ENCODE measurements around the gene BNC2.
A peak's percentile ranks its signal among the peaks of the same experiment; 100 is the strongest.

BNC2 gene

DNA sequence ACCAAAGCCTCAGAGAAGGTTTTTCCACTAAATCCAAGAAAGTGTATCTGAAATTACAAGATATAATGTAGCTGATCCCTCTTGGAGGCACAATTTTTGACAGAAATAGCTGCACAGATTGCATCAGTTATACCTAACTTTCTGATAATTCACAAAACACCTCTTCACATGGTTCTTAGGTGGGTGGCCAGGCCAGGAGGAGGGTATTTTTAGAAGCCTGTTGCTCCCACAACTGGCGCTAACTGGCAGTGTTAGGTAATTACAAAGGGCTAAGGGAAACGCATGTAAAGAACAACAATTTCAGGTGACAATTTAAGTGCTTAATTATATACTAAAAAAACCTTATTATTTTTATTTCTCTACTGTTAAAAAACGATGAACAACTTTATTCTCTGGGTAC, 247.9 kb downstream of the BNC2 start:
- intact Hi-C loops (cut with DNase I) = no loop called here

DNA sequence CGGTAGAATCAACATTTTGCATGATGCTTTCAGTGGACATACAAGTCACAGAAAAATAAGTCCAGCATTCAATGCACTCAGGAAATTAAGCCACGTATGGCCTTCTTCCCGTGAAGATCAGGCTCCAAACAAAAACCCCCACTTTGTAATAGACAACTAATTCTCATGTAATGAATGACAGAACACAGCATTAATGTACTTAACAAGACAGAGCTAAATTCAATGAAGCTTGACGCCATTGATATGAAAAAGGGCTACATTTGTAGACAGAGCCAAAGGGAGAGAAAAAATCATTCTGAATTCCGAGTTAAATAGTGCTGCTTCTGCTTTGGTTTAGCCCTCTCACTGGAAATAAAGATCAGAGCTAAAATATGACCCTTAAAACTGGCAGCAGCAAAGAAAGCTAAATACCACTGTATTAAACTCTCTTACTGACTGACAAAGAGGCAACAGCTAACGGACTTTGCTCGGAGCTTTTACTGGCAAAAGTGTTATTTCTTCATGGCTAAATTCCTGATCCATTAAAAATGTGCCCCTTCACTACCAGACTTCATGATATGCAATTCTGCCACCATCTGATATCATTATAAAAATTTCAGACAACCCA, 250.5 kb downstream of the BNC2 start:
- DNase-seq = no peak
- intact Hi-C loops (cut with DNase I) = no loop called here

More for the DNA sequence above, 247.9 kb downstream of the BNC2 start:
- DNase-seq = peak in 20 of 42 donors; percentile 4 to 68 (median 22)

DNA sequence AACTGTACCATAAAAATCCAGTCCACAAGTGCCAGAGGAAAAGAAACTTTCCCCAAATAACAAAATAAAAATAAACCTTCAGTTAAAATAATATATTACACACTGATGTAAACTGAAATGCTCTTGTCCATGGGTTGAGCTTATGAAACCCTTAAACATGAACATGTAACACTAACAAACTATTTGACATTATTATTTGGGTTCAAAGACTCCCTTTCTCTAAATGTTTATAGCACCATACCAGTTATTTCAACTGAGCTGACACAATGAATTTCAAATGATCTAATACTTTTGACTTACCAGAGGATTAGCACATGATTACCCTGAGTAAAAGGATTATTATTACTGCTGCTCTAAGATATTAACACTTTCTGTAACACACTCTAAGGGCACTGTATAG, 251.1 kb downstream of the BNC2 start:
- intact Hi-C loops (cut with DNase I) = no loop called here
- DNase-seq = no peak

DNA sequence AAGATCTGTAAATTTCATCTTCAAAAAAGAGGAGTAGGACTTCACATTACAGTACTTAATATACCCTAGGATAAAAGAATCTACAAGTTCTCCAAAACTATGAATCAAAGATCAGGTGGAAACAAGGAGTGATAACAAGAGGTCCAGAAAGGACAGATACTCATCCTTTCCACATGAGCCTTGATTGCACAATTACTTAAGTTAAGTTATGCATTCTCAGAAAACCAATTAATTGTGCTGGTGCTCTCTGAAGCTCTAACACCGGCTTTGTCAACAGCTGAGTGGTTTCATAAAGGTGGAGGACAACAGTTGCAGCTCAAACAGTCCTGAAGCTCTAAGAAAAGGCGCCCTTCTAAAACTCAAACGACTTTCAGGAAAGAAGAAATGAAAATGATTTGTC, 251.9 kb downstream of the BNC2 start:
- intact Hi-C loops (cut with DNase I) = no loop called here

DNA sequence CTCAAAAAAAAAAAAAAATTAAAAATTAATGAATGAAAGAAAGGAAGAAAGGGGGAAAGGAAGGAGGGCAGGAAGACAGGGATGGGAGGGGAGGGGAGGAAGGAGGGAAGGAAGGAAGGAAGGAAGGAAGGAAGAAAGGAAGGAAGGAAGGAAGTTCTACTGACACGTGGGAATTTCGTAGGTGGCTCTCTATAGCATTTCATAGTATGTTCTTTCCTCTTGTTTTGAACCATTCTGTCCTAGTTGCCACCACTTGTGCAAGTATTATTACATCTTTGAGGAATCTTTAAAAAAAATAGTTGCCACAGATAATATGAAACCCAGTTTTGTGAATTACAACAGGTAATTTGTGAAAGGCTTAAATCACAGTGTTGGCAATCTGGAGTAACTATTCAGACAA, 253.8 kb downstream of the BNC2 start:
- intact Hi-C loops (cut with DNase I) = no loop called here
- DNase-seq = no peak

More for the DNA sequence above, 251.9 kb downstream of the BNC2 start:
- DNase-seq = no peak

DNA sequence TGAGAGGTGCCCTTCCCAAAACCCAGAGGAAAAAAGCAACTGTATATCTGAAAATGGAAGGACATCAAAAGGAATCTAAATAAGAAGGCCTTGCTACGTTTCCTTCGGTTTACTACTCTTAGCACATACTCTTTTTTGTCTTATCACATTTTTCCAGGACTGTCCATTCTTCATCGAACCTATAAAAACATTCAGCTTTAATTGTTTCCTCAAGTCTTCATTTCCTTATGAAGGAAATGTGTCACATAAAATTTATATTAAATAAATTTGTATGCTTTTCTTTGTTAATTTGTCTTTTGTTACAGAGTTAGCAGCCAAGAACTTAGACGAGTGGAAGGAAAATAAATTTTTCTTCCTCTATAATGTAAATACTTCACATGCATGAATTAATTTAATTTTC, 255.0 kb downstream of the BNC2 start:
- DNase-seq = no peak
- intact Hi-C loops (cut with DNase I) = no loop called here

DNA sequence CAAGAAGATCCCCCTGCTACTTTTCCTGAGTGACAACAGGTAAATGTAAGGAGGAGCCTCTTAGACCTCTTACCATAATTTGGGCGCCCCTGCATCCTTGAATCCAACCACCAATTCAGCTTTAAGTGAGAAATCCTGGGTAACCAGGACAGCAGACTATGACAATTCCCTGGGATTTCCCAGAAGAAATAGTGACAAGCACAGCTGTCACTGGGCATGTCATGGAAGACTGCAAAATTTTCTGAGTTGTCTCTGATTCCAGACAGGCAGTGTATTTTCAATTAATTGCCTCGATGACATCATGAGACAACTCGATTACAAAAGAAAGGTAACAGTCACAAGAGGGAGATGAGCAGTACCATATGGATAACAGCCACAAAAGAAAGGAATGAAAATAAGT, 256.9 kb downstream of the BNC2 start:
- intact Hi-C loops (cut with DNase I) = no loop called here
- DNase-seq = no peak

DNA sequence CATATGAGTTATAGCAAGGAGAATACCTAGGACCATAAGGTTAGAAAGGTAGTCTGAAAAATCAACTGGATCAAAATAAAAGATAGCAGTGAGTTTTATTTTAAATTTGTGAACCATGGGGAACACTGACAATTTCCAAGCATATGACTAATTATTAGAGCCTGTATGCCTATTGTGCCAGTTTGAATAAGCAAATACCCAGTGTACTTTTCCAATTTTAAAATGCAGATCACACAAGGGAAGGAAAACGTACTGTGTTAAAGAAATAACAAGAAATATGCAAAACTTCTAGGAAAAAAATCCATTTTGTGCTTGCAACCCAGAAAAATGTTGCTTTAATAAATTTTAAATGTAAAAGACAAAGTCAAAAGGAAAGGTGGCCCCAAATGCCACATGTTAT, 257.4 kb downstream of the BNC2 start:
- intact Hi-C loops (cut with DNase I) = no loop called here
- DNase-seq = no peak

DNA sequence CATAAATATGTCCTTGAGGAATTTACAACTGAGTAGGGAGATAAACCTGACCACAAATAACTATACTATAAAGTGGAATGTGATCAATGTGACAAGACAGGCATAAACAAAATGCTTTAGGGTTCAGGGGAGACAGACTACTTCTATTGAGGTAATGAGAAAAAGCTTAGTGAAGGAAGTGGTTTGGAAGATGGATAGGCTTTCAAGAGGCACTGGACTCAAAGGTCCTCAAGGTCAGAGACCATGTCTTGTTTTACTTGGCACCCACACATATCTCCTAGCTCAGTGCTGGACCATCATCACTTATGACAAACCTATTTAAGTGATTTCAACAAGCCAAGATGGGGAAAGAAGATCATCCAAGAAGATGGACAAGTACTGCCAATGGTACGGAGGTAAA, 257.8 kb downstream of the BNC2 start:
- intact Hi-C loops (cut with DNase I) = no loop called here

DNA sequence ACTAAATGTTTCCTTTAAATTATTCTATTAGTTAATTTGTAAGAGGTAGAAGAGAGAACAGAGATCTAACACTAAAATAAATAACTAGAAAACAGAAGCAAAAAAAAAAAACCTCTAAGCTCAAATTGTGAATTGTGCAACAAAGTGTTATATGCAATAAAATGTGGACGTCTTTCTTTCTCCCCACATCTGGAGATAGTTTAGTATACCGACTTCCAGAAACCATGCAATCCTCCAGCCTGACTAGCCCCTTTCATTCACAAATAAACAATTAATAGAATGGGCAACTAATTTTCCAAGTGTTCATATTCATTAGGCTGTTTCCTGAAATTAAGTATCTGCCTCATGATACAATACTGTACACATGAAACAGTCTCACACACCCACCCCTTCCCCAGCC, 258.5 kb downstream of the BNC2 start:
- DNase-seq = no peak
- intact Hi-C loops (cut with DNase I) = no loop called here

More for the DNA sequence above, 257.8 kb downstream of the BNC2 start:
- DNase-seq = no peak

DNA sequence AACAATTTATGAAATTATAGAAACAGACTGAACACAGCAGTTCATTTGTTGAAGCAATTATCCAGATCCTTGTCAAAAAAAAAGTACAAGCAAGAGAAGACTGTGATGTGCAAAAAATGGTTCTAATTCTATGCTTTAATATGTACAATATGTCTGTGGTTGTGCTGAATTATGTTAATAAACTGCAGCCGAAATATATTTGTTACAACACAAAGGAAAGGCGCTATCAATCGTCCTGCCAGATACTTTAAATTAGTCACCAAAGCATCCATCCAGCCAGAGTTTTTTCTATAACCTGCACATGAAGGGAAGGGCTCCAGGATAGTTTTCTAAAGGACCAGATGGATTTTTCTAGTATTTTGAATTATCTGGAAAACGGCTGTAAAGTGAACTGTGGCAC, 259.5 kb downstream of the BNC2 start:
- intact Hi-C loops (cut with DNase I) = no loop called here
- no peak for DNase-seq

DNA sequence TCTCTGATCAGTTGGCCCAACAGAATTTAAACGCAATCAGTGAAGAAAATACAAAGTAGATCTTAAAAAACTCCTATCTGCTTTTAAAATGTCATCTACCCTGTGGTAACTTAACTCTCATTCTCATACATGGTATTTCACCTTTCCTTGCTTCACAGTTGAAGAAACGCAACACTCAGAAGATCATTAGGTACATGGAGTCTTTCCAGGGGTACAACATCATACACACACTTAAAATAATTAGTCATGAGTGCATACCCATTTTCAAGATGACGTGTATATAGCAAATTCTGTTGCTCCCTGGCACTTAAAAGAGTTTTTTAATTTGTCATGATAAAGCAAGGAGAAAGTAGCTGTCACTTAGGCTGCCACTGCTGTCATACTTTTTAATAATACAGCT, 259.9 kb downstream of the BNC2 start:
- DNase-seq = no peak
- intact Hi-C loops (cut with DNase I) = no loop called here

DNA sequence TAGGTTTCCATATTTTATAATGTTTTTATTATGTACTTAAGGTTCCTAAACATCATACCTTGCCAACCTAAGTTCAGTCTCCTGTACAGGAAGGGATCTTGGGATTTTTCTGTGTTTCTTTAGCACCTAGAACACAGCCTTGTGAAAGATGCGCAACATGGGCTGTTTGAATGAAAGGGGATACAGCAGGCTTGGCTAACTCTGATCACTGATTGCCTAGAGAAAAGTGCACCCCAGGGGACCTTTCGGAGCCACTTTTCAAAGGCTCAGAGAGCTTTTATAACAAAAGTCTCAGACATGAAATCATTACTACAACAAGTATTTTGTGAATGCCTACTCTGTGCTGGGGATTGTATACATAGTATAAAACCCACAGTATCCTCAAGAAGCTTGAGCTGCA, 261.6 kb downstream of the BNC2 start:
- intact Hi-C loops (cut with DNase I) = no loop called here
- DNase-seq = no peak

DNA sequence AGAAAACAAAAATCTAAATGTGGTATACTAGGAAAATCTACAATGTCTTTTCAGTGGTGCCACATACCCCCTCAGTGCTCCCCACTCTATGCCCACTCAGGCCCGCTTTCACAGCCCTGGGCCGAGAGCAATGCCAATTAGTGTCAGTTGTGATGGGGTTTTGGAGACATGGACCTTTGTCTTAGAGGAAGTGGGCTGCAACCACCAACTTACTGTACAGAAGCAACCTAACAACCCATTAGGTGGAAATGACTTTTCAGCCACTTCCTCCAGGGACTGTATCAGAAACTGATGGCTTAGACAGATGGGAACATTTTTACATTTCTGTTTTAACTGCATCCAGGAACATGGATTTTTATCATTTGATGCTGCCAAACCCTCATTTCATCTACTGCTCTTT, 268.0 kb downstream of the BNC2 start:
- DNase-seq = no peak
- intact Hi-C loops (cut with DNase I) = no loop called here

DNA sequence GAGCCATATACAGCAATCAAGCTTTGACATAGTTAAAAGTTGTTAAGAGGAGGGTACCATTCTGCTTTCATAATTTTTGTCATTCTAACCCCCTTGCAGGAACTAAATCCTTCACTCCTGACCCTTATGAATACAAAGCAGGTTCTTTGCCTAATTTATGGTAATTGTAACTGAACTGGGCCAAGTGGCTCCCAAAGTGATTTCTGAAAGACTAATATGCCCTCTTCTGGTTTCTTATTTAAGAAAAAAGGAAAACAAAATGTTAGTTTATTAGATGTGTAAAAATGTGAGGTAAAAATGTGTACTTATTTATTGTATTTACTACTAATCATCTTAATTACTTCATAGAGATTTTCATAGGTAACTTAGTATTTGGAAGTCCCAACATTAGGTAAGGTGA, 268.5 kb downstream of the BNC2 start:
- intact Hi-C loops (cut with DNase I) = no loop called here
- no peak for DNase-seq

DNA sequence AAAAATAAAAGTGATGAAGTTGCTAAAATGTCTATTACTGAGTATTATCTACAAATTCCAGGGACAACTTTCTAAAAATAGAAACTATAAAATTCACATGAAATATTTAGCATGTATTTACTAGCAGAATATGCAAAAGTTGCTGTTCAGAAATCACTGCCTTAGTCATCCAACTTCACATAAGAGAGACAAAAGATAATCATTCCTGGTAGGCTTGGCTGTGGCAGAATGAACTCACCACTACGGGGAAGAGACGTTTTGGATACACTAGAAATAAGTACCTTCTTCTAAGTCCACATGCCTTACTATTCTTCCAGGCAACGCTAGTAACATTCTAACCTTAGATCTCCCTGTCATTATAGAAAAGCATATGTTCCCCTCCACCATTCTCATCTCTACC, 272.2 kb downstream of the BNC2 start:
- DNase-seq = no peak
- intact Hi-C loops (cut with DNase I) = no loop called here

DNA sequence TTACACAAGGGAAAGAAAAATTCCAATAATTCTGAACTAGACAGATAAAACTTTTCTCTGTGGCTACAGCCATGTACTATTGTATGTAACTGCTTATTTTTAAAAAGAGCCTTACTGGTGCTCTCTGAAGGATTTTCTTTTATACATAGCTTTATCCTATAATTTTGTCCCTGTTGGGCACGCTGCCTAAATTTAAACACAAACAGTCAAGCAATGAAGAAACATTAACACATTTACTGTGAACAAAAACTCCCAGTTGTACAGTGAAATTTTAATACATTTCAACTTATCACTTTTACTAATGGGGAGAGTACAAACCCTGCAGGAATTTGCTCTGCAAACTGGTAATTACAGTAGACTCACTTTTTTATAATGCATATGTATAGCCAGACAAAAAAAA, 273.3 kb downstream of the BNC2 start:
- intact Hi-C loops (cut with DNase I) = no loop called here
- DNase-seq = no peak

DNA sequence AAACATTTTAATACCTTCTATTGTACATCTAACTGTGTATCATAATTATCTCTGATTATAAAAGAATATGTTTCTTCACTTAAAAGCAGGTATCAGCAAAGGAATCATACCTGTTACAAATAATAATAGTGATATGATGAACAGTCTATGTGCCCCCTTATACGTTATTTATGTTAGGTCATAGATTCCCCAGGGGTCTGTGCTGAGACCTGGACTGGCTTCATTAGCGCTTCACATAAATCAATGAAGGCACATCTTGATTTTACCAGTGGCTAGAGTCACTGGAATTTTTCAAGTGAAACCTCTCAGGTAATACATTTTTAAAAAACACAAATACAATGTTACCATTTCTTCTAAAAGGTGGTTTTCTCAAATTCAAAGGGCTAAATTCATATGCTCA, 275.2 kb downstream of the BNC2 start:
- intact Hi-C loops (cut with DNase I) = no loop called here
- DNase-seq = no peak

DNA sequence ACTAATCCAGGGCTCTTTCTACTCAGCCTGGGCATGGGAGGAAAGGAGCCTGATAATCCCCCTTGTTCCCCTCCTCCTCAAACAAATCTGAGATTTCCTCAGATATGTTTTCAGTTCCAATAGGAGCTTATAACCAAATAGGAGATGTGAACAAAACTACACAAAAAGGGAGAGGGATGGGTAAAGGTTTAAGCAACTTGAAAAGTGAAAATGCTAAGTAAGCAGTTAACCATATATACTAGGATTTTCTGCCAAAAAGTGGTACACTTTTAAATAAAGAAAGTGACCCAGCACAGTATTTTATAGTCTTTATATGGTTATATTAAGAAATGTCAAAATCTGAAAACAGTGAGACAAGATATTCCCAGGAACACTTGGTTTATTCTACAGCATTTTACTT, 275.7 kb downstream of the BNC2 start:
- no peak for DNase-seq
- intact Hi-C loops (cut with DNase I) = no loop called here

DNA sequence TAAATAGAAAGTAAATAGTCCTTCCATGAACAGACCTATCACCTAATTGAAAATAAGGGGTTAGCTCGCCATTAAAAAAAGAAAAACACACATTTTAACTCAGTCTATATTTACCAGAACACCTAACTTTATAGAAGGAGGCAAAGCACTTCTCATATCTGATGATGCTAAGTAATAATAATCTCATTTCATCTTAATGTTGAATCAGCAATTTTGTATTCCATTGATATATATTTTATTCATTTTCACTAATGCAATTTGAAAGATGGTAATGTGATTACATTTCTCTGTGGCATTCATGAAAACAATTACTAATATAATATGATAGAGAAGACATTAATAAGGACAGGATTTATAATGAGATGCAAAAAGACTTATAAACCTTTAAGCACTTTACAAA, 276.7 kb downstream of the BNC2 start:
- no peak for DNase-seq
- intact Hi-C loops (cut with DNase I) = no loop called here

DNA sequence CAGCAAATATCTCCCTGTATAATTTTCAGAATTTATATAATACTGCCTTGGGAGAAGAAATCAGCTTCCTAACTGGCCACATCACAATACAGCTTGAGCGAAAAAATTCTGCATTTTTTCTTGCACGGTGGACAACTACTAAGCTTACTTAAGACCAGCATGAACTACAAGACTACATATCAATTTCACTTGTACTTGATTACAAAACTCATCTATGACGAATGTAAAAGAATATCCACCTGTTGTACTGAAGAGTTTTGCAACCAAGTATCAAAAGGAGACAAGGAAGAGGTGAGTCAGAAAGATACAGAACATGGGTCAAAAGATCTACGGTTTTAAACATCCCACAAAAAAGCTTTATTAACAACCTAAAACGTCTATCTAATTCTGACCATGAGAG, 279.4 kb downstream of the BNC2 start:
- no peak for DNase-seq
- intact Hi-C loops (cut with DNase I) = no loop called here

DNA sequence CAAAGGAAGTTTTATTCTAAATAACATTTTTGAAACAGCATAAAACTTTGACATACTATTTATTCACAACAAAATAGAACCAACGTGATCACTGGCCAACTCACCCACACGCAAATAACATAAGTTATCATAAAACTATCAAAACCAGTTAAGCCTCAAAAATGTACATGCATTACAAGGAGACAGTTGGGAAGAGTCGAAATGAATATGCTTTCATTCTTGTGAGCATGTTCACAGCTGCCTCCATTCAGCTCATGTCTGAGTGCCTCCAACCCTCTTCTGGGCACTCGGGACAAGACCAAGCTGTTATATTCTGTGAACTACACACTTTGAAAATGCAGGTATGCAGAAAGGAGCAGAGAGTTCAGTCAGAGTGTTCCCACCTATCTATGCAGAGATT, 284.9 kb downstream of the BNC2 start:
- intact Hi-C loops (cut with DNase I) = no loop called here
- DNase-seq = no peak
